IPS-18a (cell line): ENCODE measurements around the gene DES.

Experiments
- H3K27ac ChIP-seq: one replicate; pipeline ENCODE4 v1.5.1; 2013; ENCODE audit warnings: low read length
- H3K27me3 ChIP-seq: one replicate; pipeline ENCODE4 v1.6.1; 2013; ENCODE audit warnings: mild to moderate bottlenecking, low read length; ENCODE audit not compliant: control insufficient read depth, insufficient read depth
- H3K36me3 ChIP-seq: one replicate; pipeline ENCODE4 v1.6.1; 2013; ENCODE audit warnings: low read depth, low read length; ENCODE audit not compliant: control insufficient read depth
- H3K4me1 ChIP-seq: one replicate; pipeline ENCODE4 v1.6.1; 2013; ENCODE audit warnings: low read depth, low read length; ENCODE audit not compliant: control insufficient read depth
- H3K4me3 ChIP-seq: one replicate; pipeline ENCODE4 v1.5.1; 2013; ENCODE audit warnings: low read length
- H3K9ac ChIP-seq: one replicate; pipeline ENCODE4 v1.6.1; 2013; ENCODE audit warnings: mild to moderate bottlenecking, low read length, moderate library complexity
- H3K9me3 ChIP-seq: one replicate; pipeline ENCODE4 v1.6.1; 2013; ENCODE audit warnings: low read depth, low read length; ENCODE audit not compliant: control insufficient read depth

The DES gene

DNA sequence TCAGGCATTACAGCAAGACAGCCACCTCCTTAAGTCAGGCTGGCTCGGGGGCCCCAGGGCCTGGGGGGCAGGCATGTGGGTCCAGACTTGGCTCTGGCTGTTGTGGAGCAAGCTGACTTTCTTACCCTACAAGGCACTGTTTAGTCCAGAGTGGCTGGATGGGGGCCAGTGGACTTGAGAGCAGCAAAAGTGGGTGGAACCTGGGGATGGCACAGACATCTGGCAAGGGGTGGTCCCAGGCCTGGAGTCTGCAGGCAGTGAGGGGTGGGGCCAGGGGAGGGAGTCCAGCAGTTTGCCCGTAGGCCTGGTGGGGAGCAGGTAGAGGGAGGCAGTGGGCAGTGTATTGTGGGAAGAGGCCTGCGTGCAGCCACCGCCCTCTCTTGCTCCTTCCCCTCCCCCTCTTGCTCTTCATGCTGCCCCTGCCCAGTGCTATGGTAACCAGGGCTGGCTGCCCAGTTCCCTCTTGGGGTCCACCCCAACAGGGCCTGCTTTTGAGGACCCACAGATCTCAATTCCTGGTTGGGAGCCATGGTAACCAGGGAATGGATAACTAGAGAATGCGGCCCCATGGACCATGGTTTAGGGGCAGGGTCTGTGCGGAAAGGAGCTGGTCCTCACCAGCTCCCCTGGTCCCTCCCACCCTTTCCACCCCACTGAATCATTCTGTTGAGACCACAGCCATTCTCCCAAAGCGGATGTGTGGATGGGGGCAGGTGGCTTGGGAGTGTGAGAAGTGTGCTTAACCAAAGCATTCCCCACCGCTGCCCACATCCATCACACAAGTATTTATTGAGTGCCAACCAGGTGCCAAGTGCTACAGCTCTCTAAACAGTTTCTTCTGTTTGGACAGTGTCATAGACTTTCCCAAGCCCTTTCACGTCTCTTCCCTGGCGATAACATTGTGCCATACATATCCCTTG lies 35.8 kb downstream of the DES start:
- H3K27ac ChIP-seq = no peak overlapping the region
- H3K36me3 ChIP-seq = no peaks in the 10 kb centered on the region
- H3K4me1 ChIP-seq = peaks cover 7% of the 10 kb centered on the region
- H3K4me3 ChIP-seq = no peak overlapping the region
- H3K9ac ChIP-seq = no peak overlapping the region
- no peaks in the 10 kb centered on the region for H3K27me3 ChIP-seq
- H3K9me3 ChIP-seq = no peaks in the 10 kb centered on the region

DNA sequence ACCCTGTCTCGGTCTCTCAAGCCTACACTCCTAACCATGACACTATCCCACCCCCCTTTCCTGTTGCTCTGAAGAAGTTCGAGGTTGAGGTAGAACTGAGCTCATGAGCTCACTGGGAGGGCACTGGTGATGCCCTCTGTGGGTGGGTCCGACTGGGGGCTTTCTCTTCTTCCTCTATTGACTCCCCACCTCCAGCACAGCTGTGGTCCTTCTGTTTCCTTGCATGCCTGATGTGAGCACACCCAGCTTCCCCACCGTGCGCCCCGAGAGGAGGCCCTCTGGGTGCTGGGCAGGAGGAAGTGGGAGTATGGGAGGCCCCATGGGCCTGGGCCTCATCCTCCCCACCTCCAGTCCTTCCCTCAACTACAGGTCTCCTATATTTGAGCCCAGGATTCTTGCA lies 37.4 kb downstream of the DES start:
- no peak overlapping the region for H3K27ac ChIP-seq
- H3K27me3 ChIP-seq = no peaks in the 10 kb centered on the region
- no peak overlapping the region for H3K9ac ChIP-seq
- no peaks in the 10 kb centered on the region for H3K36me3 ChIP-seq
- H3K4me1 ChIP-seq = peaks cover 17% of the 10 kb centered on the region
- no peak overlapping the region for H3K4me3 ChIP-seq
- H3K9me3 ChIP-seq = no peaks in the 10 kb centered on the region

DNA sequence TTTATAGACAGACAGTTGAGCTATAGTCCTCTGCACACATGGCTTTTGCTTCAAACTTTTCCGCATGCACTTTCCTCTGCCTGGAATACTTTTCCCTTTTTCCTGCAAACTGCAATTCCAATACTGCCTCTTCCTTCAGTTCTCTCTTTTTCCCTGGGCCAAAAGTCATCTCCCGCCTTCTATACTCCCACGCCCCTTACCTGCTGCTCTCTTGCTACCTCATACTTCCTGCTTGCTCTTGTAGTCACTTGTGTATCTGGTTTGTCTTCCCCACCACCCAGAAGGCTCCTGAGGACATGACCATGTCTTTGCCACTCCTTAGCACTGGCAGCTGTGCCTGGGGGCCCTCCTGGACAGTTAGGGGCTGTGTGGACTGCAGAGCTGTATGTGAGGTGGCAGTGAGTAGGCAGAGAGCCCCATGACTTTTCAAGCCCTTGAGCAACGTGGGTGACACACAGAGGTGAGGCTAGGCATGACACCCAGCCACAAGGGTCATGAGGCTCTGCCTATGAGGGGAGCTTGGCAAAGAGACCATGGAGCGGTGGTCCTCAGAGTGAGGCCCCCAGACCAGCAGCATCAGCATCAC lies 39.7 kb downstream of the DES start:
- Histone ChIP-seq H3K36me3 (no peaks in the 10 kb centered on the region), H3K9ac (no peak overlapping the region), H3K9me3 (no peaks in the 10 kb centered on the region), H3K27ac (no peak overlapping the region), H3K27me3 (no peaks in the 10 kb centered on the region), H3K4me3 (no peak overlapping the region), H3K4me1 (peaks cover 27% of the 10 kb centered on the region)

DNA sequence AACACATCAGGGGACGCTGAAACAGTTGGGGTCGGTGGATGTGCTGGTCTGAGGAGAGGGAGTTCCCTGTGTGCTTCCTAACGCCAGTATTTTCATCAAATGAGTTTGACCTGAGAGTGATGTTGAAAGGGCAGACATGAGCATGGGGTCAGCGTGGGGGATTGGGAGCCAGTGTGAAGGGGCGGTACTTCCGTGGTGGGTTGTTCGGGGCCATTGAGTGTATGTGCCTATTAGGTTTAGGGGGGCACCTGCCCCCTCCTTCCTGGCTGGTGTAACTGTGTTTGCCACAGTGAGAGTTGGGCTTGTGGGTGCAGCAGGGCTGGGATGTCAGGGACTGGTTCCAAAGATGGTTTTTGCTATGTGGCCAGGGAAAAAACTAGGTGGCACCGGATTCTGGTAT lies 40.8 kb downstream of the DES start:
- H3K4me3 ChIP-seq = no peak overlapping the region
- H3K4me1 ChIP-seq = peaks cover 27% of the 10 kb centered on the region
- H3K27me3 ChIP-seq = no peaks in the 10 kb centered on the region
- H3K9ac ChIP-seq = no peak overlapping the region
- no peaks in the 10 kb centered on the region for H3K9me3 ChIP-seq
- no peak overlapping the region for H3K27ac ChIP-seq
- H3K36me3 ChIP-seq = no peaks in the 10 kb centered on the region

DNA sequence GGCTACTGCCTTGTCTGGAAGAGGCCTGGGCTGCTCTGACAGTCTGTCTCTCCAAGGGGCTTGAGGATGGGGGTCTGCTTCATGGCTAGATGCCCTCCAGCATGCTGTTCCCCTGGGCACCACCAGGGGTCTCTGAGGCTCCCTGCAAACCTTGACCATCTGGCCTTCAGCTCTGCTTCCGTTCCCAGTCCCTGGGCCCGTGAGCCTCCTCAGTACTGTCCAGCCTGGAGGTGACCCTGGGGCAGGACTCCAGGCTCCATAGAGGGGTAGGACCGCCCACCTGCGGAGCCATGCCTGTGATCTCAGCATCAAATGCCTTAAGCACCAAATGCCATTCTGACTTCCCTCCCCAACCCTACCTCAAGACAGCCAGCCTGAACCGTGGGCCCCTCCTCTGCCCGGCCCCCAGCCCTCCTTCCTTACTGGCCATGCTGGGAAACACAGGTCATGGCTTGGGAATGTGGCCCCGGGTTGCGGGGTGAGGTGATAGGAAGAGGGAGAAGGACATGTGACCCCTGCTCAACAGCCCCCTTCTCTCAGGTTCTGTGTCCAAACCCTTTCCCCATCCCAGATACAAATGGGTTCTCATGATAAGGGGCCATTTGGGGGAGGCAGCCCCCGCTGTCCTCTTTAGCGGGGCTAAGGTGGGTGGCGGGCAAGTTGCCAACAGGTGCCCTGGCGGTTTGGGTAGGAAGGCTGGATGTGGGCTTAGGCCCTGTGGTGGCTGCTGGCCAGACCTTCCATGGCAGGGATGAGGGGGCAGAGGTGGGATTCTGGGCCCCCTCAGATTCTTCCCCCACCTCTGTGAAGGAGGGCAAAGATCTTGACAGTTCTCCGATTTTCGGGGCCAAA lies 41.5 kb downstream of the DES start:
- Histone ChIP-seq H3K36me3 (no peaks in the 10 kb centered on the region), H3K9me3 (no peaks in the 10 kb centered on the region), H3K27me3 (no peaks in the 10 kb centered on the region), H3K4me3 (peak overlapping the region; percentile 32), H3K4me1 (peaks cover 27% of the 10 kb centered on the region), H3K9ac (no peak overlapping the region), H3K27ac (no peak overlapping the region)

DNA sequence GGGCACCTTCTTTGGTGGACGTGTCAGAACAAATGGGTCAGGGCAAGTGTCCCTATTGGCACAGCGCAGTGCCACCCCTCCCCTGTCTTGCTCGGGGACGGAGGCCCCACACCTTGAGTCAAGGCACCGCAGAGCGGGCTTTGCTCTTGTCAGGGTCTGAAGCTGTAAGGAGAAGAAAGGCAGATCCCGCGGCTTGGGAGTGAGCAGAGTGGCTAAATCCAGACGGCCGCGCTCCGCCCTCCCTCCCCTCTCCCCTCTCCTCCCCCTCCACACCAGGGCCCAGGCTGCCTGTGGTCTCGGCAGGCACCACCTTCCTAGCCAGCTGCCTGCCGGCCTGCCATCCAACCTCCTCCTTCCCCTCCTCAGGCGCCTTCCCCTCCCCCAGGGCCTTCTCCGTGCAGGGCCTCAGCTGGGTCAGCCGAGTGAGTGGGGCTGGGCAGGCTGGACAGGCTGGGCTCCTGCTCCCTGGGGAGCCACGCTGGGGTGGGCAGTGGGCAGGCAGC lies 42.3 kb downstream of the DES start:
- Histone ChIP-seq H3K36me3 (no peaks in the 10 kb centered on the region), H3K27ac (no peak overlapping the region), H3K9ac (no peak overlapping the region), H3K27me3 (no peaks in the 10 kb centered on the region), H3K4me3 (peak overlapping the region; percentile 37), H3K9me3 (no peaks in the 10 kb centered on the region), H3K4me1 (peaks cover 27% of the 10 kb centered on the region)

DNA sequence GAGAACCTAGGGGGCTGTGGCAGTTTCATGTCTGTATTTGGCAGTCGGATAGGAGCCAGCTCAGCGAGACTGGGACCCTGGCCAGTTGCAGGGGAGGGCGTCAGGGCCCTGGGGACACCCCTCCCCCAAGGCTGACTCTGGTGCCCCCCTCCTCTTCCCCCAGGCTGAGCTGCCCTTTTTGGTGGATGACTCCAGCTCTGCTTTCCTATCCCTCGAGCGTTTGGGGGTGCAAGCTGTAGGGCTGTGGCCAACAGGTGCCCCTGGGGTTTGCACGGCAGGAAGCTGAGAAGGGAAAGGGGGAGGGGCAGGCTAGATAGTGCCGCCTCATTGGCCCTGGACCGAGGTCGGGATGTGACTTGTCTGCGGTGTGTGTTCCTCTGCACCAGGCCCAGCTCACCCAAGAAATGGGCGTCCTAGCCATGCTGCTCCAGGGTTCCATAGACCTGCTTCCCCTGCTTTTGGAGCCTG lies 42.9 kb downstream of the DES start:
- H3K4me1 ChIP-seq = peaks cover 27% of the 10 kb centered on the region
- no peak overlapping the region for H3K9ac ChIP-seq
- no peaks in the 10 kb centered on the region for H3K36me3 ChIP-seq
- H3K4me3 ChIP-seq = peak overlapping the region; percentile 37
- no peaks in the 10 kb centered on the region for H3K9me3 ChIP-seq
- no peak overlapping the region for H3K27ac ChIP-seq
- no peaks in the 10 kb centered on the region for H3K27me3 ChIP-seq

DNA sequence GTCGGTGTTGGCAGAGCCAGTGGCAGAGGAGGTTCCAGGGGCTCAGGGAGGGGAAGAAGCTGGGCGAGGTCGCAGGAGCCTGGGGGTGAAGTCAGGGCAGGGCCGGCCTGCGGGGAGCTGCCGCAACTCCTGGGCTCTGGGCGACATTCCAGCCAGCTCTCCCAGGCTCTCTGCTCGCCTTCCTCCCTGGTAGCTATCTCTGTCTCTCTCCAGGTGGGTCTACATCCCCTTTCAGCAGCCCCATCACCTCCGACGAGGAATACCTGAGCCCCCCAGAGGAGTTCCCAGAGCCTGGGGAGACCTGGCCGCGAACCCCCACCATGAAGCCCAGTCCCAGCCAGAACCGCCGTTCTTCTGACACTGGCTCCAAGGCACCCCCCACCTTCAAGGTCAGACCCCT lies 43.5 kb downstream of the DES start:
- Histone ChIP-seq H3K9me3 (no peaks in the 10 kb centered on the region), H3K4me1 (peaks cover 27% of the 10 kb centered on the region), H3K4me3 (no peak overlapping the region), H3K27ac (no peak overlapping the region), H3K27me3 (no peaks in the 10 kb centered on the region), H3K9ac (no peak overlapping the region), H3K36me3 (no peaks in the 10 kb centered on the region)

DNA sequence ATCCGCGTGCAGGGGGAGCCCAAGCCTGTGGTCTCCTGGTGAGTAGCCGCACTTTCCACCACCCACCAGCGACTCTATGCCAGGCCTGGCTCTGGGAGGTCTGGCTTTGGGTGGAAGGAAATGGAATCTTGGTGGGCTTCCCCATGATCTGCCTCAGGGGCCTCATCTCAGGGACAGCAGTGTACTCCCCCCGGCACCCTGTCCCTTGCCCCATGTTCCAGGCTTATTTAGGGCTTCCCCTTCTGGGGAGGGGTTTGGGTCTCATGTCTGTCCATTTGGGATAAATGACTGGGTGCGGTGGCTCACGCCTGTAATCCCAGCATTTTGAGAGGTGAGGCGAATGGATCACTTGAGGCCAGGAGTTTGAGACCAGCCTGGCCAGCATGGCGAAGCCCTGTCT lies 44.2 kb downstream of the DES start:
- Histone ChIP-seq H3K9ac (no peak overlapping the region), H3K27ac (no peak overlapping the region), H3K9me3 (no peaks in the 10 kb centered on the region), H3K4me1 (peaks cover 27% of the 10 kb centered on the region), H3K36me3 (no peaks in the 10 kb centered on the region), H3K27me3 (no peaks in the 10 kb centered on the region), H3K4me3 (no peak overlapping the region)

DNA sequence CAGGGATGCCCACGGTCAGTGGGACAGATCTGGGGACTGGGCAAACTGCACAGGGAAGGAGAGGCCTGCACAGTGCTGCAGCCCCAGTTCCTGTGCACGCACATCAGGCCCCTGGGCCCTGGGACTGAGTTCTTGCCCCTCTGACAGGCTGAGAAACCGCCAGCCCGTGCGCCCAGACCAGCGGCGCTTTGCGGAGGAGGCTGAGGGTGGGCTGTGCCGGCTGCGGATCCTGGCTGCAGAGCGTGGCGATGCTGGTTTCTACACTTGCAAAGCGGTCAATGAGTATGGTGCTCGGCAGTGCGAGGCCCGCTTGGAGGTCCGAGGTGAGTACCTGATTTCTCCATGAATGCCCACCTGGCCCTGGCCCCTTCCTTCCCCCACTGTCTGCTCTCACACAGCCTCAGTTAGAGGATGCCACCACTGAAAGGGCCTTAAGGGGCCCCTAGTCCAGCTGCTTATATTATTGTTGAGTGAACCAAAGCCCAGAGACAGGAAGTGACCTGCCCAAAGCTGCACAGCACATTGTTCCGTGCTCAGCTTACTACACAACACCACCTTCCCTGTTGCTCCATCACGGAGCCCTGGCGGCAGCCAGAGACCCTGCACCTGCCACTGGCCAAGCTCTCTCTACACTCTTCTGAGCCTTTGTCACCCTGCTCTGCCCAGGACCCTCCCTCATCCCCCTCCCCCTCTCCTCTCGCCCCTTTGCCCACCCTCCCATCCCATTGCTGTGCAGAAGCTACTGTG lies 46.3 kb downstream of the DES start:
- H3K27ac ChIP-seq = no peak overlapping the region
- H3K4me3 ChIP-seq = no peak overlapping the region
- no peaks in the 10 kb centered on the region for H3K9me3 ChIP-seq
- no peaks in the 10 kb centered on the region for H3K36me3 ChIP-seq
- peaks cover 20% of the 10 kb centered on the region for H3K4me1 ChIP-seq
- H3K27me3 ChIP-seq = no peaks in the 10 kb centered on the region
- H3K9ac ChIP-seq = no peak overlapping the region
